Measurements from ENCODE around the gene TBC1D21.

TBC1D21 gene

DNA sequence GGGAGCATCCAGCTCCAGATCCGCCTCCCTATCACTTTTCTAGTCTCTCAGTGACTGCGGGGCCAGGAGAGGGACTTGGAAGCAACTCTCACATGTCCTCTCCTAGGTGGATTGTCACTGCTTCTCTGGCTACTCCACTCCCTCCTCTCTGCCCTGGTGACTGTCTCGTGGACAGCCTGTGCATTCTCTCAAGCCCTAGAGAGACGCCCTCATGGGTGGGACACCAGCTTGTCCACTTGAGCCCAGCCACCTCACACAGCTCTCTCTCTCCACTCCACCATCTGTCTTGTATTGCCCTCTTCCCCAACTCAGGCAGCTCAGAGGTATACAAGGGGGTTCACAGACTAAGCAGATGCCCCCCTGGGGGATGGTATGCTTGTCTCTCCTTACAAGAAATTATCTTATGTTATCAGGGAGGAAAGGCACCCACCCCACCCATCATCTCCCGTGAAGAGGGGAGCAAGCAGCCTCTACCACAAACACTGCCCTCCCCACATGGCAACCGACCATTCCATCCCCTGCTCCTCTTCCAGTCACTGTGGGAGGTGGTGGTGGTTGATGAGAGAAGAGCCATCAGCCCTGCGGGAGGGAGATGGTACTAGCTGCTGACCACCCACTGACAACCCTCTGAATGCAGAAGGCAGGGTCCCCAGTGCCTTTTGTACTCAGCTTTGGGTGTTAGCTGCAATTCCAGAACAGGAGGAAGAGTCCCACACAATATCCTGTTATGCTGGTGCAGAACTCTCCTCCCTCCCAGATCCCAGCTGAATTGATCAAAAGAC lies 37.3 kb downstream of the TBC1D21 start:
- no peak for DNase-seq

DNA sequence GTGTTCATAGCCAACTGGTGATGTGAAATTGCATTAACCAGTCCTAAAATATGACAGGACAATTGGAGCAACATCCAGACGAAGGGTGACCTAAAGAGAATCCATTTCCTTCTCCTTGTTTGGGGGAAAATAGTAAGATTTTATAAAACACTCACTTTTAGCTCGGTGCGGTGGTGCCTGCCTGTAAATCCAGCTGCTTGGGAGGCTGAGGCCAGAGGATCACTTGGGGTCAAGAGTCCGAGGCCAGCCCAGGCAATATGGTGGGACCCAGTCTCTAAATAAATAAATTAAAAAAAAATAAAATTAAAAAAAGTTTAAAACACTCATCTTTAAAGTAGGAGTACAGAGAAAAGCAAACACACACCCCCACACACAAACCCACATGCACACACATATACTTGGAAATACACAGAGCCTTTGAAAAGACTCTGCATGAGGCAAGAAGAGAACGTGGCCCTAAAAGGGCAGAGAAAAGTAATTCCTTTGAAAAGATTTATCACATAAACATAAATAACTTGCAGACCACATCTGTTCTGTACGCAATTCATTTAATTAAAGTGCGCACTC lies 38.7 kb downstream of the TBC1D21 start:
- no peak for DNase-seq

GRCh38 chr15:73914145-73914544 lies 40.8 kb downstream of the TBC1D21 start:
- DNase-seq, result no peak

DNA sequence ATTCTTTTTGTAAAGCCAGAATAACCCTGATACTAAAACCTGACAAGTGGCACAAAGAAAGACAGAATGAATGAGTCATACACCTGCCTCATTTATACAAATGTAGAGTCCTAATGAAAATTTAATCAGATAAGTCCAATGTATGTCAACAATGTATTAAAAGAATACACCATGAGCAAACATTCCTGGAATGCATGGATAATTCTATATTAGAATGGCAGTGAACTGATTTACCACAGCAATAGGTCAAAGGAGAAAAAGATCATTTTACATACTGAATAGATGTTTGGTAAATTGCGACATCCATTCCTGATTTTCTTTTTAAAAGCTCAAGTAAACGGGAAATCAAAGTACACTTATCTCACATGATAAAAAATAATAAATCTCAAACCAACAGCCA lies 41.7 kb downstream of the TBC1D21 start:
- no peak for DNase-seq

- no peak for DNase-seq
Observed at GRCh38 chr15:73918784-73919183, 45.4 kb downstream of the TBC1D21 start.

DNA sequence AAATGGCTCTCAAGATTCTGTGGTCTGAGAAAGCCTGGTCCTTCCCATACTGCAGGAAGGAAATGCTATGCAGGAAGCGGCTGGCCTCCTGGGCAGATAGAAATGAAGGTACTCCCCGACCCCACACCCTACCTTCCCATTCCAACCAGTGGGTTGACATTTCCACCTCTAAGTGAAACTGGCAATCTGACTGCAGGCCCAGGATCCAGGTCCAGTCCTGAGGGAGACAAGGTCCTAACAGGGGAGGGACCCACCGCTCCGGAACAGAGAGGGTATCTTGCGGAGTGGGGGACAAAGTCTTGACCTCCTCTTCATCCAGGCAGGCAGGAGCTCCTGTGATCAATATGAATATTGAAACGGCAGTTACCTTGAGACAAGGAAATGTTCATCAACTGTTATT lies 46.3 kb downstream of the TBC1D21 start:
- no peak for DNase-seq

GRCh38 chr15:73921254-73921925 lies 48.0 kb downstream of the TBC1D21 start:
- DNase-seq, result no peak

- DNase-seq, result no peak
Observed at GRCh38 chr15:73922186-73923151, 49.1 kb downstream of the TBC1D21 start.

- DNase-seq, result no peak
Observed at GRCh38 chr15:73923156-73923487, 49.8 kb downstream of the TBC1D21 start.

DNA sequence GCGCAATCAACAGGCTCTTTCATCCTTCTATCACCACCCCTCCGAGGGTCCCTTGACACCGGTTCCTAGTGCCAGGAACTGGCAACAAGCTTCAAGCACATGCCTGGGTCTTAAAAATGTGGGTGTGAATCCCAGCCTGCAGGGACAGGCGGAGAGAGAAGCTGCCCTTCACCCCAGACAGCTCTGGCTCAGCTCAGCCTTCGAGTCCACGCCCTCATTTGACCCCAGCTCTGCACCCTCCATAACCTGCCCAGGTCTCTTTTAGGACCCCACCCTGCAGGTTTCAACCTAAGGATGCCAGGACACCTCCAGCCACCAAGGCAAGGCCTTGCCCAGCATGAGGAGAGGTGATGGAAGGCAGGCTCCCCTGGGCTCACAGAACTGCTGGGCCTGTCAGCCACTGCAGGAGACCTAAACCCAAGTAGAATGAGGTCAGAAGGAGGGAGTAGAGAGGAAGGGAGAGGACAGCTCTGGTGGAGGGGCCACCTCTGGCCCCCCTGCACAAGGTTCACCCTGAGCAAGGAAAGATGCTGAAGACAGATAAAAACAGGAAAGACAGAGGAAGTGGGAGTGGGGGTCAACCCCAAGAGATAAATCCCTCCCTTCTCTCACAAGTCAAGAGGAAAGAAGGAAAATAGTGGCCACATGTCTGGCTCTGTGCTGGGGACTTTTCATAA lies 50.3 kb downstream of the TBC1D21 start:
- DNase-seq, result no peak

GRCh38 chr15:73924171-73924921 lies 51.0 kb downstream of the TBC1D21 start:
- DNase-seq, result no peak

DNA sequence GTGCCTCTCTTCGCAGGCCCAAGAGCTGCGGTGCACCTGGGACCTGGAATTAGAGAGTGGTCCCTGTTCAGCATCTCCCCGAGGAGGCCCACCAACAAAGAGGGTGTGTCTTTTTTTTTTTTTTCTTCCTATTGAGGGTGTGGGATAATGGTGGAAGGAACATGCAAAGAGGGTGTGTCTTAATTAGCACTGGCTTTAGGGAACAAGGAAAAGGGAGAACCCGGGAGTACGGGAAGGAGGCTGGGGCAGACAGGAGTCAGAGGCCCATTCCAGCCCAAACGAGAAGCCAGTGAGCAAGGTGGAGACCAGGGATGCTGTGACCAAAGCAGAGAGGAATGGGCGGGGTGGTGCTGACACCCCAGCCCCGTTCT lies 52.5 kb downstream of the TBC1D21 start:
- DNase-seq, result no peak

DNA sequence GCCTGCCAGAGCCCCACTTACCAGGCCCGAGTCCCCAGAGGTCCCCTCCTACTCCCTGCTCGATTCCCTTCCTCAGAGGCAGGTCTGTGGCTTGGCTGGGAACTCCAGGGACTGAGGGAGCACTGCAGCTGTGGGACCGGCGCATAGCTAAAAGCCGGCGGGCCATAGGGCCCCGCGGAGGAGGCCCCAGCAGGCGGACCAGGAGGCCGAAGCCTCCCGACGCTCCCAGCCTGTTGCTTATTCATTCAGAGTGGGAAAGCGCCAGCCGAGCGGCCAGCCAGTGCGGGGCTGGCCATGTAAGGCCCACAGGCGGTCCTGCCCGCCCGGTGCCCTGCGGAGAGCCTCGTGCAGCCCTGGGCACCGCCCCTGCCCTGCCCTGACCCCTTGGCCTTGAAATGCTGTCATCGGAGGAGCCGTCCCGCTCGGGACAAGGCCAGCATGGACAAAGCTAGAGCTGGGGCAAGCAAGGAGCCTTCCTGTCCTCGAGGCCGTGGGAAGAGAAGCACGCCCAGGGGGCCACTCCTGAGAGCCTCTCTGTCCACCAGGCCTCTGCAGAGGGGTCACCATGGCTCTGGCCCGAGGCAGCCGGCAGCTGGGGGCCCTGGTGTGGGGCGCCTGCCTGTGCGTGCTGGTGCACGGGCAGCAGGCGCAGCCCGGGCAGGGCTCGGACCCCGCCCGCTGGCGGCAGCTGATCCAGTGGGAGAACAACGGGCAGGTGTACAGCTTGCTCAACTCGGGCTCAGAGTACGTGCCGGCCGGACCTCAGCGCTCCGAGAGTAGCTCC lies 53.0 kb downstream of the TBC1D21 start, which contains the start of gene LOXL1:
Gene LOXL1 (plus strand): TSS at position 244 of the 784 bp plus-strand sequence. CDS start 322 bp downstream, at position 566.
- no peak for DNase-seq

GRCh38 chr15:73927003-73927475 lies 53.7 kb downstream of the TBC1D21 start:
- peak; percentile 60 for DNase-seq

GRCh38 chr15:73927476-73928240 lies 54.3 kb downstream of the TBC1D21 start:
- peak; percentile 85 for DNase-seq

GRCh38 chr15:73928241-73928579 lies 54.8 kb downstream of the TBC1D21 start:
- no peak for DNase-seq

DNA sequence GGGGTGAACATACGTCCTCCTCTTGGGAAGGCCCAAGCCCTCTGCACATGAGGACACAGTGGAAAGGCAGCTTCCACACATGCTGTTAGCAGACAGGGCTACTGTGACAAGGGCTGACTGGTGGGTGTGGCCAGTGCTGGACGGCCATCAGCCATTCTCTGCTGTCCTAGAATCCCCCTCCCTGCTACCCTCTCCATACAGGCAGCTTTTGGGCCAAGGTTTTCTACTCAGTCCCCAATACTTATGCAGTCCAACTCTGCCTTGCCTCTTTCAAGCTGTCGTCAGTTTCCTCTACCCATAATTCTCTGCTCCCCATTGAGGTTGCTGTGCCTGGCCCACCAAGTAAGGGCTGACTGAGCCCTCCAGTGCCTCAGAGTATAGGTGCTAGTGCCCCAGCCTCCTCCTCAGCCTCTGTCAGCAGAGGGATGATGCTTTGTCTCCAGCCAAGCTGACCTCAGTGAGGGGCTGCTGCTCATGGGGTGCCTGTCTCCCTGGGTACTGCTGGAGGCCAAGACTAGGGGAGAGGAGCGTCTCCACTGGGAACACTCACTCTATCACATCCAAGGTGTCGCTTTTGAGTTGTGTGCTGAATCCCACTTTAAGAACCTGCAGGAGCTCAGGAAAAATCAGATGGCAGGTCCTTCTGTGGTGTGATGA lies 55.7 kb downstream of the TBC1D21 start:
- no peak for DNase-seq

- no peak for DNase-seq
Observed at GRCh38 chr15:73930371-73930770, 57.0 kb downstream of the TBC1D21 start.

DNA sequence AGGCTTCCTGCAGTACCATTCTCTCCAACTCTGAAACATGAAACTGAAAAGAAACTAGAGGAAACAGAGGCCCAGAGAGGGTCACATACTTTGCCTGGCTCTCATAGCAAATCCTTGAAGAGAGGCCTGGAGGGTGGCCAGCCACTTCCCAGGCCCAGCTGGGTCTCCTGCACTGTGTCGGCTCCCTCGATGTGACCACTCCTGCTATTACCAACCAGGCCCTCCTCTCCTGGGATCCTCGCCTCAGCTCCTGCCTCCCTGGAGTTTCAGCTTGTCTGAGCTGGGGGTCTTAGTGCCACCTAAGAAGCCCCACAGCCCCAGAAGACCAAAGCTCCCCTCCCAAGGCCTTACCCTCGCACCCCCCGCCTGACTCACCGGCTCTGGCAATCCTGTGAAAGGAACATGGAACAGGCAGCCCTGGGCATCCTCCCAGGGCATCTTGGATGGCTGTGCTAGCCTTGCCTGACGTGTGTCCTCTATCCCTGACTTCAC lies 57.5 kb downstream of the TBC1D21 start:
- no peak for DNase-seq
